Limb (tissue), 2 donors: Measurements from ENCODE around the gene MICAL2.

Experiments used
- DNase-seq, 2 donors: peaks; one replicate each; pipeline ENCODE4 v3.0.0-alpha.2; 2016; ENCODE audit errors: extremely low spot score in 2 of 2

MICAL2 gene

GRCh38 chr11:12225046-12225739 is 114.8 kb downstream of the MICAL2 start:
- DNase-seq: no peak

- no peak for DNase-seq
Observed at GRCh38 chr11:12226093-12226492, 115.7 kb downstream of the MICAL2 start.

GRCh38 chr11:12229450-12230229 is 119.2 kb downstream of the MICAL2 start:
- no peak for DNase-seq

- DNase-seq: no peak
Observed at GRCh38 chr11:12232160-12232559, 121.8 kb downstream of the MICAL2 start.

- no peak for DNase-seq
Observed at GRCh38 chr11:12232817-12233601, 122.6 kb downstream of the MICAL2 start.

GRCh38 chr11:12233602-12233925 is 123.2 kb downstream of the MICAL2 start:
- DNase-seq: no peak

- no peak for DNase-seq
Observed at GRCh38 chr11:12234221-12234620, 123.8 kb downstream of the MICAL2 start.

- no peak for DNase-seq
Observed at GRCh38 chr11:12235080-12235479, 124.7 kb downstream of the MICAL2 start.

- no peak for DNase-seq
Observed at GRCh38 chr11:12235553-12235946, 125.2 kb downstream of the MICAL2 start.

- DNase-seq: peak; percentile 46 to 79
Observed at GRCh38 chr11:12235947-12236743, 125.8 kb downstream of the MICAL2 start.

- DNase-seq: no peak
Observed at GRCh38 chr11:12236744-12237101, 126.3 kb downstream of the MICAL2 start.

GRCh38 chr11:12237381-12237784 is 127.0 kb downstream of the MICAL2 start:
- DNase-seq: no peak

- DNase-seq: no peak
Observed at GRCh38 chr11:12238420-12238819, 128.0 kb downstream of the MICAL2 start.

GRCh38 chr11:12239396-12239795 is 129.0 kb downstream of the MICAL2 start:
- DNase-seq: no peak

- no peak for DNase-seq
Observed at GRCh38 chr11:12239804-12240371, 129.5 kb downstream of the MICAL2 start.

- no peak for DNase-seq
Observed at GRCh38 chr11:12240677-12241076, 130.3 kb downstream of the MICAL2 start.

- DNase-seq: no peak
Observed at GRCh38 chr11:12241401-12241800, 131.0 kb downstream of the MICAL2 start.

GRCh38 chr11:12241971-12242672 is 131.7 kb downstream of the MICAL2 start:
- DNase-seq: no peak

- no peak for DNase-seq
Observed at GRCh38 chr11:12242966-12243365, 132.6 kb downstream of the MICAL2 start.

- DNase-seq: peak; percentile 52 to 73
Observed at GRCh38 chr11:12243486-12243885, 133.1 kb downstream of the MICAL2 start.
